ENCODE data around the gene CACNA1B. TPM values are rescaled to one million over a fixed set of nuclear protein-coding genes. Genes with fewer than 3 reads are reported as not detected.

The CACNA1B gene
- total and polyA plus RNA-seq, 9 donors, result 0.18 to 0.76 (median 0.34) TPM

DNA sequence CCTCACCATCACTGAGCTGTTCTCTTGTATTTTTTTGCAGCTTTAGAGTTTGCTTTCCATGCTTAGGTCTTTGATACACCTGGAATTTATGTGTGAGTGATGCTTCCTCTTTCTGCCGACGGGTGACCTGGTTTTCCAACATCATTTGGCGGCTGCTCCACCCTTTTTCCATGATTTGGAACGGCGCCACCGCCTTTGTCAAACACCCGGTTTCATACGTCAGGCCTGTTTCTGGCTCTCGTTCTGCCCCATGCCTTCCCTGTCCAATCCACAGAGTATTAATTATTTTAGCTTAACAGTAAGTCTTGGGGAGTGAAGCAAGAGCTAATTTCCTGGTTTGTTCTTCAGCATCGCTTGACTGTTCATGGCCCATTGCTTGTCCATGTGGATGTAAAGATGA is 30.2 kb downstream of the CACNA1B start:
- DNase-seq, result no peak
- Histone ChIP-seq H3K27ac (ENCODE audit: low read length) (no peak overlapping the region), H3K4me1 (ENCODE audit: control insufficient read depth, insufficient read depth, low read length) (no peaks in the 10 kb centered on the region), H3K4me3 (ENCODE audit: low read length) (no peak overlapping the region), H3K9me3 (replicated peaks; ENCODE audit: control insufficient read depth, low read depth, low read length) (no peaks in the 10 kb centered on the region), H3K36me3 (ENCODE audit: control insufficient read depth, insufficient read depth, low read length) (no peaks in the 10 kb centered on the region), H3K27me3 (ENCODE audit: control insufficient read depth, insufficient read depth, low read length) (no peaks in the 10 kb centered on the region)
- 83% methylated on average over 9 of the region's 10 CpGs for WGBS (ENCODE audit: insufficient coverage)

DNA sequence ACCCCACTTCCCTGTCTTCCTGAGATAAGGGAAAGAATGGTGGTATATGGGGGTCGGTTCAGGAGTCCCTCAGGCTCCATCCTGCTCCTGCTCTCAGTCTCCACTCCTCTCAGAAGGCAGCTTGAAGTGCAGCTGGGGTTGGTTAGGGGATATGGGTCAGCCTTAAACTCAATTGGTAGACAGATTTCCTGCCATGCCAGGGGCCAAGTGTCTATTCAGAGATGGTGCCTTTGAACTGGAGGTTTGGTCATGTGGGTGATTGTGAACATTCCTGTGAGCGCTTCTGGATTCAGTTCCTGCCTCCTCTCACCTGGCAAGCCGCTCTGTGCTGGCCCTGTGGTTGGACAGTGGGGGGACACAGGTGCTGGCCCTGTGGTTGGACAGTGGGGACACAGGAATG is 35.1 kb downstream of the CACNA1B start:
- Histone ChIP-seq H3K4me3 (ENCODE audit: low read length) (no peak overlapping the region), H3K27ac (ENCODE audit: low read length) (no peak overlapping the region), H3K27me3 (ENCODE audit: control insufficient read depth, insufficient read depth, low read length) (no peaks in the 10 kb centered on the region), H3K4me1 (ENCODE audit: control insufficient read depth, insufficient read depth, low read length) (no peaks in the 10 kb centered on the region), H3K36me3 (ENCODE audit: control insufficient read depth, insufficient read depth, low read length) (no peaks in the 10 kb centered on the region), H3K9me3 (replicated peaks; ENCODE audit: control insufficient read depth, low read depth, low read length) (no peaks in the 10 kb centered on the region)
- WGBS (ENCODE audit: insufficient coverage), result 63% methylated on average over 2 of the region's 3 CpGs
- DNase-seq, result no peak

DNA sequence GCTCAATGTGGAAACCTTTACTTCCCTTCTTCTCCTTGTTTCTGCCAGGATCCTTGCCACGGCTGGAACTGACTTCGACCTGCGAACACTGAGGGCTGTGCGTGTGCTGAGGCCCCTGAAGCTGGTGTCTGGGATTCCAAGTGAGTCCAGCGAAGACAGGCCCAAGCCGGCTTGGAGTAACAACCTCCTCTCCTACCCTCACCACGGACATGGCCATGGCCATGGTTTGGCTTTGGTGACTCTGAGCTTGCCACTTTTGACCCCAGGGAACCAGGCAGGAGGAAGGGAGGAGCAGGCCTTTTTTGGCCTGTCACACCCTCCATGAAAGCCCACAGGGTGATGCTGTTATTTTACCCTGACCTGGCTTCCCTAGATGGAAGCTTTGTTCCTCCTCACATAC is 35.5 kb downstream of the CACNA1B start:
- H3K9me3 ChIP-seq (replicated peaks; ENCODE audit: control insufficient read depth, low read depth, low read length), result no peaks in the 10 kb centered on the region
- H3K36me3 ChIP-seq (ENCODE audit: control insufficient read depth, insufficient read depth, low read length), result no peaks in the 10 kb centered on the region
- H3K27me3 ChIP-seq (ENCODE audit: control insufficient read depth, insufficient read depth, low read length), result no peaks in the 10 kb centered on the region
- no peak overlapping the region for H3K4me3 ChIP-seq (ENCODE audit: low read length)
- DNase-seq, result no peak
- no peak overlapping the region for H3K27ac ChIP-seq (ENCODE audit: low read length)
- peaks cover under 1% of the 10 kb centered on the region for H3K4me1 ChIP-seq (ENCODE audit: control insufficient read depth, insufficient read depth, low read length)
- 92% methylated on average over 4 of the region's 7 CpGs for WGBS (ENCODE audit: insufficient coverage)

DNA sequence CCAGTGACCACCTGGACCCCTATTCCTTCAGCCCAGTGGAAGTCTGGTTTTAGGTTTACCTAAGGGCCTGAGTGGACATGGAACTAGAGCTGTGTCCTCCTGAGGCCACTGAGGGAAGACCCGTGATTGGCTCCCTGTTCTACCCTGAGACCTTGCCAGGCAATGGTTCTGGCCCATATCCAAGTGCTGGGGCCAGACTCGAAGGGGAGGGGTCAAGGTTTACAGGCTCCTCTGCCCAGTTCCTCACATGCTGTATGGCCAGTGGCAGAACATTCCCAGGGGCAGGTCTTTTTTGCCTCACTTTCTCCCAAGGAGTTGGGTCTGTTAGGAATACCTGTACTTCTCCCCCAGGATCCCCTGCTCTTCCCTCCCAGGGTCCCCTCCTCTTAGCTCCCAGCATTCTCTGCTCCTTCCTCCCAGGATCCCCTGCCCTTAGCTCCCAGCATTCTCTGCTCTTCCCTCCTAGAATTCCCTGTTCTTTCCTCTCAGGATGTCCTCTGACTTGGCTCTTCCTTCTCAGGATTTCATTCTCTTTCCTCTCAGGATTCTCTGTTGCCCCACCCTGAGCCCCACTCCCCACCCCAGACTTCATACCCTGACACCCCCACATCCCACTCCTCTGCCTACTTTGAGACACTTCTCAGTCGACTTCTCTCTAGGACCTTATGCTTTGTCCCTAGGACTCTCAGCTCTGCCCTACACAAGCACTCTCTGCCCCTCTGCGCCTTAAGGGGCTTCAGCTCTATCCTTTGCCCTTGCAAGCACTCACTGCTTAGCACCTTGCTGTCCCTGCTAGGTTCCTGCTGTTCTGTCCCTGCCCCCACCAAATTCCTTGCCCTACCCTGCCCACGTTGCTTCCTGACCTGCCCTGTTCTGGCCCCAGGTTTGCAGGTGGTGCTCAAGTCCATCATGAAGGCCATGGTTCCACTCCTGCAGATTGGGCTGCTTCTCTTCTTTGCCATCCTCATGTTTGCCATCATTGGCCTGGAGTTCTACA is 36.5 kb downstream of the CACNA1B start:
- WGBS (ENCODE audit: insufficient coverage), result 63% methylated on average over 5 of the region's 5 CpGs
- Histone ChIP-seq H3K27ac (ENCODE audit: low read length) (no peak overlapping the region), H3K27me3 (ENCODE audit: control insufficient read depth, insufficient read depth, low read length) (no peaks in the 10 kb centered on the region), H3K9me3 (replicated peaks; ENCODE audit: control insufficient read depth, low read depth, low read length) (no peaks in the 10 kb centered on the region), H3K4me1 (ENCODE audit: control insufficient read depth, insufficient read depth, low read length) (peaks cover 10% of the 10 kb centered on the region), H3K4me3 (ENCODE audit: low read length) (no peak overlapping the region), H3K36me3 (ENCODE audit: control insufficient read depth, insufficient read depth, low read length) (no peaks in the 10 kb centered on the region)
- no peak for DNase-seq

DNA sequence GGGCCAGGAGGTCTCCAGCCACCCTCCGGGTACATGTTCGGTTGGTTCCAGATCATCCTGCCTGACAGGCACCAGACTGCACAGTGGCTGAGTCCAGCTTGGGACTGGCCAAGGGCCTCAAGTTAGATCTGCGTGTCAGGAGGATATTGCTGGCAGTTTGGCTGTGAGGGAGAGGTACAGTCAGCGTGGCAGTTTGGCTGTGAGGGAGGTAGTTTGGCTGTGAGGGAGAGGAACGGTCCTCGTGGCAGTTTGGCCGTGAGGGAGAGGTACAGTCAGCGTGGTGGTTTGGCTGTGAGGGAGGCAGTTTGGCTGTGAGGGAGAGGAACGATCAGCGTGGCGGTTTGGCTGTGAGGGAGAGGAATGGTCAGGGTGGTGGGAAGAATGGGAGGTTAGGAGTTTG is 39.0 kb downstream of the CACNA1B start:
- Histone ChIP-seq H3K9me3 (replicated peaks; ENCODE audit: control insufficient read depth, low read depth, low read length) (no peaks in the 10 kb centered on the region), H3K4me1 (ENCODE audit: control insufficient read depth, insufficient read depth, low read length) (peaks cover 16% of the 10 kb centered on the region), H3K27ac (ENCODE audit: low read length) (no peak overlapping the region), H3K27me3 (ENCODE audit: control insufficient read depth, insufficient read depth, low read length) (no peaks in the 10 kb centered on the region), H3K36me3 (ENCODE audit: control insufficient read depth, insufficient read depth, low read length) (no peaks in the 10 kb centered on the region), H3K4me3 (ENCODE audit: low read length) (no peak overlapping the region)
- 72% methylated on average over 10 of the region's 11 CpGs for WGBS (ENCODE audit: insufficient coverage)
- DNase-seq, result no peak

DNA sequence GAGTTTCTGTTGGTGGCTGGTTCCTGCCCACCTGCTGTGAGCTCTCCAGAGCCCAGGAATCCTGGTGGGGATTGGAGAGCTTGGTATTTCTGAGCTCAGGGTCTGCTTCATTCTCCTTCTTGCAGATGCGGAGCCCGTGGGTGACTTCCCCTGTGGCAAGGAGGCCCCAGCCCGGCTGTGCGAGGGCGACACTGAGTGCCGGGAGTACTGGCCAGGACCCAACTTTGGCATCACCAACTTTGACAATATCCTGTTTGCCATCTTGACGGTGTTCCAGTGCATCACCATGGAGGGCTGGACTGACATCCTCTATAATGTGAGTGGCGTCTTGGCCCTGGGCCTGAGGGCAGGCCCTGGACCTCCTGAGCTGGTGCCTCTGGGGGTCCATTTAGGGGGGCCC is 39.5 kb downstream of the CACNA1B start:
- no peaks in the 10 kb centered on the region for H3K36me3 ChIP-seq (ENCODE audit: control insufficient read depth, insufficient read depth, low read length)
- 85% methylated on average over 8 of the region's 8 CpGs for WGBS (ENCODE audit: insufficient coverage)
- H3K27me3 ChIP-seq (ENCODE audit: control insufficient read depth, insufficient read depth, low read length), result no peaks in the 10 kb centered on the region
- no peak overlapping the region for H3K4me3 ChIP-seq (ENCODE audit: low read length)
- H3K27ac ChIP-seq (ENCODE audit: low read length), result no peak overlapping the region
- DNase-seq, result no peak
- peaks cover 16% of the 10 kb centered on the region for H3K4me1 ChIP-seq (ENCODE audit: control insufficient read depth, insufficient read depth, low read length)
- H3K9me3 ChIP-seq (replicated peaks; ENCODE audit: control insufficient read depth, low read depth, low read length), result no peaks in the 10 kb centered on the region

DNA sequence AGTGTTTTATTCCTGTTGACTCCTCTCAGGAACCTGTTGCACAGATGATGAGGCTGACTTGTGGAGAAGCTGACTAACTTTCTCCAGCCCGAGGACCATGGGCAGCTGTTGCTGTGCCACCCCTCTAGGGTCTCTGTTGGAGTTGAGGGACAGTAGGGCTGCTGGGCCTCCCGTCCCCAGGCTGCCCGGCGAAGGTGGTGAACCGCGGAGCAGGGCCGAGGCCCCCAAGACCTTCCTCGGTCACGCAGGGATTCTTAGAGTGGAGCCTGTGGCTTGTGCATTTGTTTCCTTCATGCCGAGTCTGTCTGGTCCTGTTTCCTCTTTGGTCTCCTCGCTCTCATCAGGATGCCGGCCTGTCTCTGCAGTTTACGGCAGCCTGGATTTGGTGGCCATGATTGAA is 40.2 kb downstream of the CACNA1B start:
- WGBS (ENCODE audit: insufficient coverage), result 91% methylated on average over 11 of the region's 13 CpGs
- Histone ChIP-seq H3K36me3 (ENCODE audit: control insufficient read depth, insufficient read depth, low read length) (no peaks in the 10 kb centered on the region), H3K4me3 (ENCODE audit: low read length) (no peak overlapping the region), H3K9me3 (replicated peaks; ENCODE audit: control insufficient read depth, low read depth, low read length) (no peaks in the 10 kb centered on the region), H3K27ac (ENCODE audit: low read length) (no peak overlapping the region), H3K4me1 (ENCODE audit: control insufficient read depth, insufficient read depth, low read length) (peaks cover 16% of the 10 kb centered on the region), H3K27me3 (ENCODE audit: control insufficient read depth, insufficient read depth, low read length) (no peaks in the 10 kb centered on the region)
- DNase-seq, result no peak

DNA sequence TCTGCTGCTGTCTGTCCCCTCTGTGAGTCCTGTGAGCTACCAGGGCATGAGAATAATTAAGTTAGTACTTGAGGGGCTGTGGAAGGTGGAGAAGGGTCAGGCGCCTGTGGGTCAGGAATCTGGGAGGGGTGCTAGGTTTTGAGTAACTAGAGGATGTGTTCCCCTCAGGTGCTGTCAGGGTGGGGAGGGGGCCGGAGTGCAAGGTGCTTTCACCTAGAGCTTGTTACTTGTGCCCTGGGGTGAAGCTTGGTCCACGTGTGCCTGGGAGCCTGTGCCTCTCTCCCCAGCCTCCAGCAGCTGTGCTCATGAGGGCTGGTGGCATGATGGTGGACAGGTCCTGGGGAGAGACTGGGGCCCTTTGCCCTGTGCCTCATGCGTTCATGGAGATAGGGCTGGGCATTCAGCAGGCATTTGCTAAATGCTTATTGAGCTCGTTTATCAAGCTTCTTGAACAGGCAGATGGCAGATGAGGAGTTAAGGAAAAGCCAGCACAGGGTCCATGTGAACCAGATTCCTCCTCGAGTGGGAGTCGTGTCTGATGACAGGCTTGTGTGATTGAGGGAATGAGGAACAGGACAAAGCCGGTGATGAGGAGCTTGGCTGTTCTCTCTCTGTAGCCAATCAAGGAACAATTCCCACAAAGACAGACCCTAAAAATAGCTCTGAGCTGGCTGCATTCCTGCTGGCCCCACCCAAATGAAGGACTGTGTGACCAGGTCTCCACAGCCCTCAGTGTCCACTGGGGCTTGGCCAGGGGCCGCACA is 40.9 kb downstream of the CACNA1B start:
- no peaks in the 10 kb centered on the region for H3K27me3 ChIP-seq (ENCODE audit: control insufficient read depth, insufficient read depth, low read length)
- 59% methylated on average over 6 of the region's 9 CpGs for WGBS (ENCODE audit: insufficient coverage)
- no peaks in the 10 kb centered on the region for H3K9me3 ChIP-seq (replicated peaks; ENCODE audit: control insufficient read depth, low read depth, low read length)
- peaks cover 16% of the 10 kb centered on the region for H3K4me1 ChIP-seq (ENCODE audit: control insufficient read depth, insufficient read depth, low read length)
- peak; percentile 54 for DNase-seq
- no peaks in the 10 kb centered on the region for H3K36me3 ChIP-seq (ENCODE audit: control insufficient read depth, insufficient read depth, low read length)
- H3K27ac ChIP-seq (ENCODE audit: low read length), result peak overlapping the region; percentile 20
- no peak overlapping the region for H3K4me3 ChIP-seq (ENCODE audit: low read length)

DNA sequence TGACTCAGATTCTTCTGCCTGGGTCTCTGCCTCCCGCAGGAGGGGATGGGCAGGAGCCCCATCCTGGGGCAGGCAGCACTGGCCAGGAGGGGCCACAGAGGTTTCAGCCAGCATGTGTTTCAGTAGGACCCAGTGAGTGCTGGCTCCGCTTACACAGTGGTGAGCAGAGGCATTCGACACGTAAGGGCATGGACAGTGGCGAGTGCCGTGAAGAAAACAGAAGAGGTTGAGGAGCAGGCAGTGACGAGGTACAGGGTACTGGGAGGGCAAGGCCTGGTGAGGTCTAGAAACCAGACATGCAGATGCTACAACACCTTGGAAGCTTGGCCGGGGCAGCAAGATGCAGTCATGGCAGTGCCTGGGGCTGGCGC is 41.5 kb downstream of the CACNA1B start:
- H3K27ac ChIP-seq (ENCODE audit: low read length), result peak overlapping the region; percentile 35
- 65% methylated on average over 7 of the region's 9 CpGs for WGBS (ENCODE audit: insufficient coverage)

DNA sequence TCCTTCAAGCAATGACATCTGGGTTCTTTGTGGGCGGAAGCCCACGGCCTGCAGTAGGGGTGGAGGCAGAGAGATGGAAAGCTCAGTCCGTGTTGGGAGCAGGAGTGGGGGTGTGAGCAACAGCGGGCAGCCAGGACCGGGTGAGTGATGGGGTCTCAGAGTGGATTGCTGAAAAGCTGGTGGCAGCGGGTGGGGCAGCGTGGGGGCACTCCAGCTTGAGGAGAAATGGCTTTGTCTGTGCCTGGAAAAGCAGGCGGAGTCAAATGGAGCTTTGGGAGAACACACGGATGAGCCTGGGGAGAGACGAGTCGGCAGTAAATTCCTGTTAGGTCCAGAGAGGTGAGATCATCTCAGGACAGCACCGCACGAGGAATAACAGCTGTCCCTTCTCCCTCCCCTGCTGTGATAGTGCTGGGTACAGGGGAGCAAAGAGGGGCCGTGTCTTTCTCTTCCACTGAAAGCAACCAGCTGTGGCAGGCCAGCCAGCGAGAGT is 42.1 kb downstream of the CACNA1B start:
- H3K36me3 ChIP-seq (ENCODE audit: control insufficient read depth, insufficient read depth, low read length), result no peaks in the 10 kb centered on the region
- H3K27me3 ChIP-seq (ENCODE audit: control insufficient read depth, insufficient read depth, low read length), result no peaks in the 10 kb centered on the region
- no peak overlapping the region for H3K4me3 ChIP-seq (ENCODE audit: low read length)
- peaks cover 16% of the 10 kb centered on the region for H3K4me1 ChIP-seq (ENCODE audit: control insufficient read depth, insufficient read depth, low read length)
- peak overlapping the region; percentile 35 for H3K27ac ChIP-seq (ENCODE audit: low read length)
- no peaks in the 10 kb centered on the region for H3K9me3 ChIP-seq (replicated peaks; ENCODE audit: control insufficient read depth, low read depth, low read length)
- 79% methylated on average over 7 of the region's 15 CpGs for WGBS (ENCODE audit: insufficient coverage)
- peak; percentile 7 for DNase-seq

More for the DNA sequence above, 41.5 kb downstream of the CACNA1B start:
- H3K4me3 ChIP-seq (ENCODE audit: low read length), result no peak overlapping the region
- H3K4me1 ChIP-seq (ENCODE audit: control insufficient read depth, insufficient read depth, low read length), result peaks cover 16% of the 10 kb centered on the region
- DNase-seq, result no peak
- no peaks in the 10 kb centered on the region for H3K27me3 ChIP-seq (ENCODE audit: control insufficient read depth, insufficient read depth, low read length)
- H3K9me3 ChIP-seq (replicated peaks; ENCODE audit: control insufficient read depth, low read depth, low read length), result no peaks in the 10 kb centered on the region
- no peaks in the 10 kb centered on the region for H3K36me3 ChIP-seq (ENCODE audit: control insufficient read depth, insufficient read depth, low read length)
